ENCODE data around the gene CPM. TPM values are rescaled to one million over a fixed set of nuclear protein-coding genes. Genes with fewer than 3 reads are reported as not detected.

The CPM gene
- 10 to 100 TPM; 10.7 to 81.3 (median 74.8) TPM for polyA plus RNA-seq

- WGBS, 3 donors = 4 to 5% (median 4%) methylated on average over 86 to 94 of the region's 96 CpGs
- H3K27ac ChIP-seq (ENCODE audit: low read depth, low read length) = no peak within 1 kb of the TSS
Measured at GRCh38 chr12:68932961-68933893, at the start of gene CPM. CPM (minus strand) TSS chr12:68933171; CDS start chr12:68932837, 334 bp downstream.

GRCh38 chr12:68981516-68981915, 48.5 kb upstream of the CPM start:
- 49 to 63% (median 56%) methylated on average over 4 of the region's 4 CpGs for WGBS, 3 donors
- H3K27ac ChIP-seq (ENCODE audit: low read depth, low read length) = no peak overlapping the region

DNA sequence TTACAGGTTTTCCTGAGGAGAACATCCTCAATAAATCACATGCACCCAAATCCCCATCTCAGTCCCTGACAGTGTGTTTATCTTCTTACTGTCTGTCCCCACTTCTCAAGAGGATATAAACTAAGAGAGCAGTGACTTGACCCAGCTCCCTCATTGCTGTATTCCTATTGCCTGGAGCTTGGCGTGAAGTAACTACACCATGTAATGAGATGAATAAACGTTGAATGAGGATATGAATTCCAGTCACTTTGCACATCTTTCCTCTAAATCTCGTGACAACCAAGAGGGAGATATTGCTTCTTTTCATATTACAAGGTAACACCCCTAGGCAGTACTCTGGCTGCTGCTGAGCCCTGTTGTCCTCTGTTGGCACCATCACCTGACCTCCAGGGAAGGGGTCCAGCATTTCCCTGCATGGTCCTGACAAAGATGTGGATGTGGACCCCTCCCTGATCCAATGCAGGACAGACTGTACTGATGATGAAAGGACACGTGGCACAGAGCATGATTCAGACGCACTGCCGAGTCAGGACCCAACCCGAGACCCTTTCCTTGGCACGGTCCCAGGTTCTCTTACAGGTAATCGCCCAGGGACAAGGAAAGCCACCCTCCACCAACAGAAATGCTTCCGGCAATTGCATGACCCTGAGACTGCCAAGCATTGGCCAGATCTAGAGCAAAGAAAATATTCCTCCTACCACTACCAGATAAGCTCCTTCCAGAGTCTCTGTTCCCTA, 47.7 kb upstream of the CPM start:
- no peak overlapping the region for H3K27ac ChIP-seq (ENCODE audit: low read depth, low read length)
- WGBS, 3 donors = 86 to 89% (median 88%) methylated on average over 10 of the region's 10 CpGs

DNA sequence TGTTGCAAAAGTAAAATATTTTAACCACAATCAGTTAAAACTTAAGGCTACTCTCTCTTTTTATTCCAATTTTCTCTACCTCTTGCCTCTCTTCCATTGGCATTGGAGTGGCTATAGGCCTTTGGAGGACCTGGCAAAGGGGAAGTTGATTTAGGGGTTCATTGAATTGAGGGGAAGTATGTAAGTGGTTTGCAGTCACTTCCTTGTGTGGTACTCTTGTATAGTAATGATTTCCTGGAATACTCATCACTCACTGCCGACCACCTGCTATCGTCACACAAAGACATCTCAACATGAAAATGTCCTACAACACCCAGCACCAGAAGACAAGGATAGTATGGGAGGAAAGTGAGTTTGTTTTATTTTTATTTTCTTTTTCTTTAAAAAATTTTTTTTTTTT, 45.7 kb upstream of the CPM start:
- H3K27ac ChIP-seq (ENCODE audit: low read depth, low read length) = no peak overlapping the region
- 52 to 88% (median 53%) methylated on average over 2 of the region's 2 CpGs for WGBS, 3 donors

DNA sequence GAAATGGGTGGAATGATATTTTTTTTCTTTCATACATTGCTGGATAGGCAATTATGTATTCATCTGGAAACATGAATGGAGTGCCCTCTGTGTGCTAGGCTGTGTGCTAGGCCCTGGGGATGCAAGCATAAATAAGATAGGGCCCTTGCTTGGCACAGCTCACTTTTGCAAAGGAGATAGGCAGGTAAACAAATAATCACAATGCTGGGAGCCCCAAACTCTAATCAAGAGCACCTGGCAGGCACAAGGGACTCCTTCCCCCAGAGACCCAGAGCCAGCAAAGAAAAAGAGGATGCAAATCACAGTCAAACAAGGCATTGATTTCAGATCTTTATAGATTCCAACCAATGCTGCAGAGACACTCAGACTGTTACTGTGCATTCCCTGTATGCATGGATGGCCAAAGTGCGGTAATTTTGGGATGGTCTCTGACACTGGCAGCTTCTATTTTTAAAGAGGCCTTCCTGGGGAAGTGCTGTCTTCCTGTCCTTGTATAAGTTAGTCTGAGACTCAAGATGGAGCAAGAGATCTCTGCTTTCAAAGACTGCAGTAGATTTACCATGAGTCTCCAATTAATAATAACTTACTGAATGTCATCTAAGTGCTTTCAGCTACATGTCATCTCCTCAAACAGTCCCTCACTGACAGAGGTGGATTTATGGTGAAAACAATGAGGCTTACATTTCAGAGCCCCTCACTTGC, 45.1 kb upstream of the CPM start:
- WGBS, 3 donors = 46 to 88% (median 56%) methylated on average over 1 of the region's 1 CpG
- no peak overlapping the region for H3K27ac ChIP-seq (ENCODE audit: low read depth, low read length)

GRCh38 chr12:68977335-68977734, 44.4 kb upstream of the CPM start:
- 75 to 84% (median 76%) methylated on average over 3 of the region's 3 CpGs for WGBS, 3 donors
- no peak overlapping the region for H3K27ac ChIP-seq (ENCODE audit: low read depth, low read length)

GRCh38 chr12:68976395-68976841, 43.4 kb upstream of the CPM start:
- WGBS, 3 donors = 74 to 100% (median 82%) methylated on average over 2 of the region's 2 CpGs
- H3K27ac ChIP-seq (ENCODE audit: low read depth, low read length) = no peak overlapping the region

DNA sequence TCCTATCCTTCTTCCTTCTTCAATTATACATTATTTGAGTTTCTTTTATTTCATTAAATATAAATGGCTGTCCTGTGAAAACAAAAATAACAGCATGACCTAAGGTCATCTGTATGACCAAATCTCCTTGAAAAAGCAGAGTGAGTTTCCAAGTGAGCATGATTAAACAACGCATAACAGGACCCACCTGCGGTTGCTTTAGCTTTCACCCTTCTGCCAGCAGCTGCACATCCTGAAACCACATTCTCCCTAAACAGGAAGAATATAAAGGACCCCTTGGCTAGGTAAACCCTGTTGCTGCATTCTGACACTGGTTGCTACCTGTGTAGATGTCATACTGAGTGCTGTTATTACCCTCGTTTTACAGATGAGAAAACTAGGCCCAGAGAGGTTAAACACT, 42.8 kb upstream of the CPM start:
- 49 to 65% (median 62%) methylated on average over 3 of the region's 3 CpGs for WGBS, 3 donors
- H3K27ac ChIP-seq (ENCODE audit: low read depth, low read length) = no peak overlapping the region

GRCh38 chr12:68972595-68972994, 39.6 kb upstream of the CPM start:
- H3K27ac ChIP-seq (ENCODE audit: low read depth, low read length) = no peak overlapping the region
- 45 to 62% (median 54%) methylated on average over 2 of the region's 2 CpGs for WGBS, 3 donors

GRCh38 chr12:68971404-68971803, 38.4 kb upstream of the CPM start:
- WGBS, 3 donors = 92 to 97% (median 93%) methylated on average over 8 of the region's 8 CpGs
- no peak overlapping the region for H3K27ac ChIP-seq (ENCODE audit: low read depth, low read length)

DNA sequence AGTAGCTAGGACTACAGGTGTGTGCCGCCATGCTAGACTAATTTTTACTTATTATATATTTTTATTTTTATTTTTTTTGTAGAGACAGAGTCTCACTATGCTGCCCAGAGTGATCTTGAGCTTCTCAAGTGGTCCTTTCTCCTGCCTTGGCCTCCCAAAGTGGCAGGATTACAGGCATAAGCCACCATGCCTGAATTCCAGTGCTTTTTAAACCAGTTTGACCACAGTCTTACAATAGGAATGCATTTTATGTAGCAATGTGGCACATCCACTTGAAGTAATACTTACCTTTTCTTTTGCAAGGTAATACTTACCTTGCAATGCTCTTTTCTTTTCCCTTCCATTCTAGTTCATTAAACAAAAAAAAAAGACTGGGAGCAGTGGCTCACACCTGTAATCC, 38.0 kb upstream of the CPM start:
- no peak overlapping the region for H3K27ac ChIP-seq (ENCODE audit: low read depth, low read length)
- 96 to 100% (median 100%) methylated on average over 1 of the region's 1 CpG for WGBS, 3 donors

DNA sequence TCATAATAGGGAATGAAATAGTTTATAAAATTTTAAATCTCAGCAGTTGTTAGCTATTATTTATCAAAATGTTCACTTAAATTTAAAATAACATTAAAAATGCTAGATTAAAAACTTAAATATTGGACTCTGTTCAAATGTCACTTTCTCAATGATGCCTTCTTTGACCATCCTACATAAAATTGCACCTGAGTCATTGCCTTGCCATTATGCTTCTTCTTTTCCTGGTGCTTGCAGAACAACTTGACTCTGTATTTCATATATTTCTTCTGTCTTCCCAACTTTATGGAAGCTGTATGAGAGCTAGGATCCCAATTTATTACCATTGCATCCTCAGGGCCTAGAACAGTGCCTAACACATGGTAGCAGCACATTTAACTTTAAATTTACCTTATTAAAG, 37.3 kb upstream of the CPM start:
- H3K27ac ChIP-seq (ENCODE audit: low read depth, low read length) = no peak overlapping the region

DNA sequence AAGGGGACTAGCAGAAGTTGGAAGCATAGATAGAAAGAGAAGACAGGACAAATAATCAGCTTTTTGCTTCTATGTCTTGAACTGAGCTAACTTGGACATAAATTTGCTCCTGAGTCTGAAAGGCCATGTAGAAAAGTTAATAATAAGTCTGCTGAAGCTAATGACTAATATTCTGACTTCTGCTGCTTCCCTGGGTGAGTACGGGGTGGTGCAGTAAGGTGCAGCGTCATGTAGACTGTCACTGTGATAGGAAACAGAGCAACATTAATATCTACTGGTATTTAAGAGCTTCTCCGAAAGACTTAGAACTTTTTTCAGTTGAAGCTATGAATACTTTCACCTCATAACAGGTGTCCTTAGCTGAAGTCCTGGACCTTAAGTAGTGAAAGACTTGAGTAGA, 34.1 kb upstream of the CPM start:
- 76 to 80% (median 78%) methylated on average over 3 of the region's 3 CpGs for WGBS, 3 donors

DNA sequence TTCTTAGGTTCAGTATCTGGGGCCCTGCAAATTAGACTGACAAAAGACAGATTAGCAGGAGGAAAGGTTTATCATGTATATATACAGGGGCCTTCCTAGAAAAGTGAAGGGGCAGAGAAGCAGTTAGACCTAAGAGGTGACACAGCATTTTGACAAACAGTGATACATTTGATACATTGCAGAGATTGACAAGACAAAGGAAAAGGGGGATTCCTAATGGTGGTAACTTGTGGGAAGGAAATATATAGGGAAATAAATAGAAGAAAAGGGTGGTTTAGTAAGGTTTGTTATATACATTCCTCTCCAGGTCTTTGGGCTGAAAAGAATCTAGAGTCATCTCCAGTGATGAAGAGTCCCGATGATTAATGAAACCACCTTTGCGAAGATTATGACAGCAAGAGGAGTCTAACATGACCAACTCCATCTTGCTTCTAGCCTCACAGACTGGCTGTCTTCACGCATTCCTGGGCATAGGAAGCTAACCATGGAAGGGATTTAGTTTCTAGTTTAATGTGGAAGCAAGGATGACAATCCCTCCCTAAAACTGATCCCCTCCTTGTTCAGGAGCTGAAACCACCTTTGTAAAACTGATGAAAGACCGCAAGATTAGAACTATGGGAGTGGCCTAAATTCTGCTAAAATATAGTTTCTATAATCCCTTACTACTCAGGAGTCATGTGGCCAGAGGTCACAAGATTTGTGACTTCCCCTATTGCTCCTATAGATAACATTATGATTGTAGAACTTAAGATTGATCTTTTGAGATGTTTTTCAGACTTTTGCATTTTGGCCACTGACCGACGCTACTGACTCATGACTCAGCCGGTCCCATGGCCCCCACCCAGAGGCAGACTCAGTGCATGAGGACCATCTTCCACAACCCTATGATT, 31.1 kb upstream of the CPM start:
- H3K27ac ChIP-seq (ENCODE audit: low read depth, low read length) = no peak overlapping the region
- 95 to 97% (median 96%) methylated on average over 7 of the region's 7 CpGs for WGBS, 3 donors

More for the DNA sequence above, 34.1 kb upstream of the CPM start:
- H3K27ac ChIP-seq (ENCODE audit: low read depth, low read length) = no peak overlapping the region

- no peak overlapping the region for H3K27ac ChIP-seq (ENCODE audit: low read depth, low read length)
- 56 to 74% (median 58%) methylated on average over 5 of the region's 5 CpGs for WGBS, 3 donors
Measured at GRCh38 chr12:68962877-68963855, 30.2 kb upstream of the CPM start.

DNA sequence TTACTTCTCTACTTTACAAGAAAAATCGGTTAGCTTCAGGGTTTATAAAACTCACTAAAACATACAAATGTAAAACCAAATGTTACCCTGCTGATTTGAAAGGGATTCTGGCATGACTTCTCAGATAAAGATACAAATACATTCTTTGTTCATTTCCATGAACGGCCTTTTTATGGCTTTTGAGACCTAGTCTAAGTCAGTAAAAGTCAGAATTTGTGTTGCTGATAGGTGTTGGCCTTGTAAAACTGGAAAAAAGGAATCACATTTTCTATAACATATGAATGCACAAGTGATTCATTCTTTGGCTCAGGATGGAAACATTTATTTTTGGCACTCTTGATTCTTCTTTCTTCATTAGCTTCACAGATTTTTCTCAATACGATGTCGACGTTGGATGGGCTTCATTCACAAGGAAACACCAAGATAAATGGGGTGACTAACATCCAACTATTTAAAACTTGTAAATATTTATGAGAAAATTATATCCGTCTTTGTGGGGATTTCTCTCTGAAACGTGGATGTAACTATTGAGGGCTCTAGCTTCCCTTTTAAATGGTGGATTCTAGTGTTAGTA, 27.0 kb upstream of the CPM start:
- WGBS, 3 donors = 54 to 59% (median 59%) methylated on average over 7 of the region's 7 CpGs
- no peak overlapping the region for H3K27ac ChIP-seq (ENCODE audit: low read depth, low read length)

Data from adipose tissue (tissue), 3 donors.